Measurements from ENCODE around the gene RAMACL.

DNA sequence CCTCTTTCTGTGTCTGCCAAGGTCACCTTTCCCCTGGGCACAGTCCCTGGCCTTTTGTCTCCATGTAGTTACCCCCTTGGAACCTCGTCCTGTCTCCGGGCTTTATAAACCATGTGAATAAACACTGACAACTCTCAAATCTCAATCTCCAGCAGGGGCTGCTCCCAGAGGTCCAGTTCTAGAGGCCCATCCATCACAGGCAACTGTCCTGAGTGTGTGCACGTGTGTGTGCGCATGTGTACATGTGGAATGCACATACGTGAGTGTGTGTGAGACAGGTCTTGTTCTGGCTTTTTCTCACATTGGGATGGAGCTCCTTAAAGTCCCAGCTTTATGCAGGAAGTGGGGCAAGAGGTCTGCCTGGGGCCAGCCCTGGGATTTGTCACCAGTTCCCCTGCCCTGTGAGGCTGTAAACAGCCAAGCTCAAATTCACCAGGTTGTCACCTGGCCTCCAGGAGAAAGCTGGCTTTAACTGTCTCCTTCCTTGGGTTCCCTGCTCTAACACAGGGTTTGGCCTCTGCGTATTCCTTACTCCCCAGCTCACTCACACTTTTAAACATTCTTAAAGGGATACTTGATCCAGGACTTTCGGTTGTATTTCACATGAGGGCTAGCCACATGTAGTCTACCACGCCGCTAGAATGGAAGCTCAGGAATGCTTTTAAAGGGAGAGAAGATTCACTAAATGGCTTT lies 42.7 kb downstream of the RAMACL start:
- TF ChIP-seq CTCF (conservative IDR thresholded peaks at IDR 0.05; ENCODE audit: low read depth, low read length) (no peak), EZH2 (IDR thresholded peaks at IDR 0.05; ENCODE audit: borderline replicate concordance, low read depth, low read length, poor library complexity, severe bottlenecking) (no peak)

Data from A673 (cell line).